HEK293T (cell line): ENCODE measurements around the gene ABCG4.

Experiments
- CTCF ChIA-PET: fragments of 350-600 bp; formaldehyde crosslinking; extraction: SDS; loops from one replicate; lab custom pipeline; 2021; ENCODE audit warnings: antibody characterized with exemption, inconsistent platforms; lab: Yijun Ruan, JAX
- POLR2A ChIA-PET: fragments of 350-600 bp; formaldehyde crosslinking; extraction: SDS; loops from one replicate; lab custom pipeline; 2020; ENCODE audit warnings: antibody characterized with exemption, inconsistent platforms; lab: Yijun Ruan, JAX
- DNase-seq: peaks from one replicate; pipeline ENCODE4 v3.0.0; 2012; ENCODE audit warnings: mixed read lengths; ENCODE audit errors: extremely low spot score
- ARNT ChIP-seq: fragments of 450-650 bp; IDR thresholded peaks from 2 replicates; pipeline ENCODE4 v1.6.1; 2017; ENCODE audit warnings: mild to moderate bottlenecking
- BHLHE40 ChIP-seq: fragments of 450-650 bp; IDR thresholded peaks from 2 replicates; pipeline ENCODE4 v1.6.1; 2016; ENCODE audit warnings: mild to moderate bottlenecking, moderate library complexity, borderline replicate concordance
- CTBP1 ChIP-seq: fragments of 450-650 bp; IDR thresholded peaks from 2 replicates; pipeline ENCODE4 v1.6.1; 2016; ENCODE audit warnings: borderline replicate concordance
- ELF4 ChIP-seq: fragments of 450-650 bp; IDR thresholded peaks from 2 replicates; pipeline ENCODE4 v1.6.1; 2017; ENCODE audit warnings: antibody characterized with exemption
- FOXA1 ChIP-seq: fragments of 450-650 bp; IDR thresholded peaks from 2 replicates; pipeline ENCODE4 v1.6.1; 2016; ENCODE audit warnings: mild to moderate bottlenecking
- FOXK2 ChIP-seq: fragments of 450-650 bp; IDR thresholded peaks from 2 replicates; pipeline ENCODE4 v1.6.1; 2016; ENCODE audit warnings: mild to moderate bottlenecking
- FOXM1 ChIP-seq: fragments of 450-650 bp; IDR thresholded peaks from 2 replicates; pipeline ENCODE4 v1.6.1; 2017; ENCODE audit warnings: mild to moderate bottlenecking, borderline replicate concordance
- HDGF ChIP-seq: fragments of 450-650 bp; IDR thresholded peaks from 2 replicates; pipeline ENCODE4 v1.6.1; 2017; ENCODE audit warnings: antibody characterized with exemption, borderline replicate concordance
- L3MBTL2 ChIP-seq: fragments of 450-650 bp; conservative IDR thresholded peaks from 2 replicates; pipeline ENCODE4 v1.6.1; 2016; ENCODE audit warnings: mild to moderate bottlenecking
- LEF1 ChIP-seq: fragments of 450-650 bp; IDR thresholded peaks from 2 replicates; pipeline ENCODE4 v1.6.1; 2017; ENCODE audit warnings: mild to moderate bottlenecking, borderline replicate concordance
- NFRKB ChIP-seq: fragments of 450-650 bp; IDR thresholded peaks from 2 replicates; pipeline ENCODE4 v1.6.1; 2016; ENCODE audit warnings: mild to moderate bottlenecking, moderate library complexity
- SP1 ChIP-seq: fragments of 450-650 bp; IDR thresholded peaks from 2 replicates; pipeline ENCODE4 v1.6.1; 2017
- SUZ12 ChIP-seq: fragments of 450-650 bp; IDR thresholded peaks from 2 replicates; pipeline ENCODE4 v1.6.1; 2016; ENCODE audit warnings: mild to moderate bottlenecking
- TARDBP ChIP-seq: fragments of 450-650 bp; IDR thresholded peaks from 2 replicates; pipeline ENCODE4 v1.6.1; 2016
- ZNF384 ChIP-seq: fragments of 450-650 bp; IDR thresholded peaks from 2 replicates; pipeline ENCODE4 v1.6.1; 2016
- TF ChIP-seq, protein P1 (sequence below): fragments of 450-650 bp; IDR thresholded peaks from 2 replicates; pipeline ENCODE4 v1.6.1; 2016

ABCG4 gene

DNA sequence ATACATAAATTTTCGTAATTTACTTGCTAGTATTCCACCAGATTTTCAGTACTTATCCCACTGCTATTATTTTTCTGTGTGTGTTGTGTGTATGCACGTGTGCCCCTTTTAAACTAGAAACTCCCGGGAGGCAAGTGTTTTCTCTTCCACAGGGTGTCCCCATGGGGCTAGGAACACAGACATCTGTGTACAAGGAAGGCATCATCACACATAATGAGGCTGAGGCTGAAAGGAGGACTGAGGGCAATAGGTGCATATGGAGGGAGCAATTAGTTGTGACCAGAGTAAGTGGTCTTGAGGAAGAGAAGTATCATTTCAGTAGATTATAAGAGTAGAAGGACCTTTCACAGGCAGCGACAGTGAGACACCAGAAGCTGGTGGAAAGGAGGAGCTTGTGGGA, 45.1 kb upstream of the ABCG4 start:
- POLR2A ChIA-PET, result interaction anchor here (0.7 kb wide), 1 partner anchor 48 kb away, joined by 3 read pairs; no protein-coding TSS in a partner anchor
- DNase-seq, result no peak
- no peak for TF ChIP-seq SP1
- no peak for TF ChIP-seq FOXA1
- TF ChIP-seq ARNT, result no peak
- no peak for TF ChIP-seq L3MBTL2
- TF ChIP-seq FOXM1, result no peak
- no peak for TF ChIP-seq ZNF384
- no peak for TF ChIP-seq ELF4
- TF ChIP-seq TARDBP, result no peak
- no peak for TF ChIP-seq SUZ12
- no peak for TF ChIP-seq FOXK2
- CTCF ChIA-PET, result interaction anchor here (1.4 kb wide), 1 partner anchor 102 kb away, joined by 3 read pairs; the partner anchor contains the start of gene CBL

DNA sequence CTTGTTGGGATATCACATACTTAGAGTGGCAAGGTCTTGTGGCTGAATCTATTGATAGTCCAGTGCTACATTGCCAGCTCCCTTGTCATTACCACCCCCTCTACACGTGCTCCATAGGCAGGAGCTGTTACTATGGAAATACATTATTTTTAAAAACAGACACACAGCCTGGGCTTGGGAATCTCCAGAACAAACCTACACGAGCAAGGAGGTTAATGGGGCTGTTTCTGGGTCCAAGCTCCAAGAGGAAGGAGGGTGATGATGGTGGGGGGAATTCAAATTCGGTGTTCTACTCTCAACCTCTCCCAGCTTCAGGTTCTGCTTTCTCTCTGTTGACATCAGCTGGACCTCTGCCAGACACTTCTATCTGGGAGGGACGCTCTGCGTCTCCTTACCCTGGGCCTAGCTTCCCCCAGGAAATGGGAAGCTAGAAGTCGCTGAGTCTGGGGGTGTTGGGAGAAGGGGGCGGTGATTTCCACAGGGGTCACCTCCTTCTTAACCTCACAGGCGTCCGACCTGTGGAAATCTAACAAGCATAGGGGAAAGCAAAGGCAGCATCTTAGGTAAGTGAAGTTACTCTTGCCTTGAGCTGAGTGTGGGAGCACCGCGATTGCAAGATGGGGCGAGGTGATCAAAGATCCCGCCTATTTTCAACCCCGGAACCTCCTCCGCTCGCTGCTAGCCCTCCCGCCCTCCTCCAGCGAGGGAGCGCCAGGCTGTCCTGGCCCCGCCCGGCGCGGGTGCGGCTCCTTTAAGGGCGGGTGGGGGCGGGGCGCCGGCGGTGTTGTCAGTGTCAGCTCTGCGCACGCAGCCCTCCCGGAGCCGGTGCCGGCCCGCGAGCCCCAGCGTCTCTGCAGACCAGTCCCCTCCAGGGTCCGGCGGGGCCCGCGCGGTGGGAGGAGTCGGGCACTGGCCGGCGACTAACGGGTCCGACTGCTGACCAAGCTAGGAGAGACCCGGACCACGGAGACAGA, 42.0 kb upstream of the ABCG4 start, which contains the start of gene C2CD2L:
TSS of gene C2CD2L (plus strand) at position 781 of the 974 bp plus-strand sequence. CDS start 398 bp downstream, outside the sequence.
- ChIA-PET POLR2A (interaction anchor here (0.6 to 7.0 kb wide), 22 partner anchors 9 to 1421 kb away, joined by 3 to 67 read pairs (median 4); partner anchors contain the start of genes CBL, HINFP, HMBS and HYOU1), CTCF (interaction anchor here (0.5 to 1.3 kb wide), 4 partner anchors 13 to 232 kb away, joined by 3 to 5 read pairs (median 4); partner anchors contain the start of gene NLRX1)
- peak; percentile 90 for DNase-seq
- no peak for TF ChIP-seq ELF4
- TF ChIP-seq FOXM1, result no peak
- no peak for TF ChIP-seq SUZ12
- TF ChIP-seq L3MBTL2, result peak; percentile 55; the same call in 1 of the 2 replicates
- no peak for TF ChIP-seq ARNT
- TF ChIP-seq LEF1, result no peak
- TF ChIP-seq HDGF, result no peak

DNA sequence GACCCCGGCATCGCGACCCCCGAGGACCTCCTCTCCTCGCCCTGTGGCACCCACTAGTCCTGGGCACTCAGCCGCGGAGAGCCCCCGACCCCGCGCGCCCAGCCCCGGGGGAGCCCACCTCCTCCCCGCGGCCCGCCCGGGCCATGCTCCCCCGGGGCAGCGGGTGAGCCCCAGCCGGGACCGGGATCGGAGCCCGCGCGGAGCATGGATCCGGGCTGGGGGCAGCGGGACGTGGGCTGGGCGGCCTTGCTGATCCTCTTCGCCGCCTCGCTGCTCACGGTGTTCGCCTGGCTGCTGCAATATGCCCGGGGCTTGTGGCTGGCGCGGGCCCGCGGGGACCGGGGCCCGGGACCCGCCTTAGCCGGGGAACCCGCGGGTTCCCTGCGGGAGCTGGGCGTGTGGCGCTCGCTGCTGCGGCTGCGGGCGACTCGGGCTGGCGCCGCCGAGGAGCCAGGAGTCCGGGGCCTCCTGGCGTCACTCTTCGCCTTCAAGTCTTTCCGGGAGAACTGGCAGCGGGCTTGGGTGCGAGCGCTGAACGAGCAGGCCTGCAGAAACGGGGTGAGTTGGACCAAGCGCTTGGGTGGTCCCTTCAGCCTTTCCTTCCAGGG, 41.2 kb upstream of the ABCG4 start:
- ChIA-PET POLR2A (interaction anchor here (0.8 to 7.0 kb wide), 15 partner anchors 9 to 343 kb away, joined by 3 to 67 read pairs (median 7); partner anchors contain the start of genes CBL, HINFP, HMBS and HYOU1), CTCF (interaction anchor here (1.1 kb wide), 1 partner anchor 61 kb away, joined by 5 read pairs; the partner anchor contains the start of gene NLRX1)
- TF ChIP-seq LEF1 (no peak), FOXM1 (no peak), NFRKB (no peak), ARNT (no peak), TARDBP (no peak), SUZ12 (no peak), BHLHE40 (no peak), ELF4 (no peak), FOXK2 (no peak)
- TF ChIP-seq, protein P1, sequence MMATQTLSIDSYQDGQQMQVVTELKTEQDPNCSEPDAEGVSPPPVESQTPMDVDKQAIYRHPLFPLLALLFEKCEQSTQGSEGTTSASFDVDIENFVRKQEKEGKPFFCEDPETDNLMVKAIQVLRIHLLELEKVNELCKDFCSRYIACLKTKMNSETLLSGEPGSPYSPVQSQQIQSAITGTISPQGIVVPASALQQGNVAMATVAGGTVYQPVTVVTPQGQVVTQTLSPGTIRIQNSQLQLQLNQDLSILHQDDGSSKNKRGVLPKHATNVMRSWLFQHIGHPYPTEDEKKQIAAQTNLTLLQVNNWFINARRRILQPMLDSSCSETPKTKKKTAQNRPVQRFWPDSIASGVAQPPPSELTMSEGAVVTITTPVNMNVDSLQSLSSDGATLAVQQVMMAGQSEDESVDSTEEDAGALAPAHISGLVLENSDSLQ, result no peak
- DNase-seq, result peak; percentile 28

DNA sequence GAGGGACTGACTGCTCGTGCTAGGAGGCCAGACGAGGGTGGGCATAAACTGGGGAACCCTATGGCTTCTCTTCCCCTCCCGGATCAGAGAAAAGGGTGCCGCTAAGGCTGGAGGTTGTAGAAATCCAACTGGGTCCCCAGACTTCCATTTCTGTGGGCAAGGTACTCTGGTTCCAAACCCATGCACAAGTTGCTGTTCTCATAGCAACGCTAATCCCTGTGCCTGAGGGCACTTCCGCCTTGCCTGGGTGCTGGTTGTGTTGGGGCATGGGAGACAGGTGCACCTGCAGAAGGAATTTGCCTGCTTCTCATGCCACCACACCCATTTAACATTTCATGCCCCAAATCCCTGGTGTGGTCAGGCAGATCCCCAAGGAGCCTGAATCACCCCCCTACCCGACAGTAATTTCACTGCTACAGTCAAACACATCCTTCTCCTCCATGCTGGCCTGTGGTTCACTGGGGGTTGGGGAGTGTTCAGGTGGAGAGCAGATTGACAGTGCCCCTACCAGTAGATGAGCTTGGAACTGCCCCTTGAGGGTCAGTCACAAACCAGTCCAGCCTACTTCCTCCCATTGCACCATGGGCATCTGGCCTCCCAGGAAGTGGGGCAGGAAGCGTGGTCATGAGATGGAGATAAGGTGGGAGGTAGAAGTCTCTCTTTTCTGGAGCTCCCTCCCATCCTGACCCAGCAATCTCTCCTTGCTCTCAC, 40.6 kb upstream of the ABCG4 start:
- CTCF ChIA-PET, result no interaction called here
- peak; percentile 39 for DNase-seq

DNA sequence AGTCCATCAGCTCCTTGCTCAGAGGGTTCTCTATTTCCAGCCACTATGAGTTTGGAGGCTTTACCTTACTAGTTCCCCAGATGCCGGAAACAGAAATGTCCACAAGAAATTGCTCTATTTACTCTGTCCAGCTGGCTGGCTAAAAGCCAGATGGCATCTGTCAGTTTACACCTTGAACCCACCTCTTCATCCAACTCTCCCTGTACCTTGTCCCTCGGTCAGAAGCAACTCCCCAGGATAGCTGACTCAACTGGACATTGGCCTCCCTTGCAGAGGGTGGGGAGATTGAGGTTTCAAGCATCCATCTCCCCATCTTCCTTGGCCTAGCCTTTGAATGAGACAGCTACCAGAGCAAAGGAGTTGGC, 40.0 kb upstream of the ABCG4 start:
- POLR2A ChIA-PET, result interaction anchor here (0.8 to 7.0 kb wide), 2 partner anchors 10 to 12 kb away, joined by 3 to 67 read pairs; partner anchors contain the start of gene HINFP

More for the DNA sequence above, 40.6 kb upstream of the ABCG4 start:
- POLR2A ChIA-PET, result interaction anchor here (7.0 kb wide), 1 partner anchor 13 kb away, joined by 67 read pairs; the partner anchor contains the start of gene HINFP
- TF ChIP-seq FOXM1, result no peak
- TF ChIP-seq, protein P1, result peak; percentile 49

DNA sequence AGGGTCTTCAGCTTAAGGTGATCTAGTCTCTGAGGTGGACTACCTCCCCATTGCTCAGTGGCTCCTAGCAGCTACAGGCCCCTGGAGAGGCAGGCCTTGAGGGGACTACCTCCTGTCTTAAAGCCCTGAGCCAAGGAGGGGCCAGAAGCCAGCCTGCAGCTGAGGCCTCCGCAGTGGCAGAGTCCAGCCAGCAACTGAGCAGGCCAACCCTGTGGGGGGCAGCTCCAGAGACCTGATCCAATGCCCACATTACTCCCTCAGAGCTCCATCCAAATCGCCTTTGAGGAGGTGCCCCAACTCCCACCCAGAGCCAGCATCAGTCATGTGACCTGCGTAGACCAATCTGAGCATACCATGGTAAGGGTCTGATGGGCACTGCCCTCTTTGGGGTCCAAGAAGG, 39.0 kb upstream of the ABCG4 start:
- DNase-seq, result no peak
- ChIA-PET CTCF (interaction anchor here (1.4 kb wide), 1 partner anchor 214 kb away, joined by 3 read pairs; no protein-coding TSS in a partner anchor), POLR2A (interaction anchor here (0.8 to 7.0 kb wide), 3 partner anchors 9 to 25 kb away, joined by 3 to 67 read pairs (median 4); partner anchors contain the start of genes HINFP and HMBS)
- TF ChIP-seq SUZ12 (no peak), CTBP1 (no peak), BHLHE40 (no peak), HDGF (no peak), LEF1 (no peak), TARDBP (no peak), ARNT (no peak), FOXA1 (no peak), NFRKB (no peak), ELF4 (no peak), FOXK2 (no peak), FOXM1 (no peak), SP1 (no peak)
- TF ChIP-seq, protein P1, result no peak

More for the DNA sequence above, 40.0 kb upstream of the ABCG4 start:
- TF ChIP-seq ZNF384 (no peak), ELF4 (no peak)
- CTCF ChIA-PET, result no interaction called here
- no peak for DNase-seq
